ENCODE measurements around the gene LRRC14B. TPM values are rescaled to one million over a fixed set of nuclear protein-coding genes. Genes with fewer than 3 reads are reported as not detected.

Gene LRRC14B
- total RNA-seq, 4 donors from 2014 or later: 11.6 to 39.0 (median 27.2) TPM

- in situ Hi-C loops (cut with MboI; ENCODE audit: low sequenced_read_pairs in 4 of 4): no loop called here
- Histone ChIP-seq H3K4me1 (no peaks in the 10 kb centered on the region), H3K27me3 (no peaks in the 10 kb centered on the region), H3K9me3 (no peaks in the 10 kb centered on the region), H3K36me3 (no peaks in the 10 kb centered on the region), H3K27ac (no peak overlapping the region), H3K4me3 (no peak overlapping the region)
- no peak for TF ChIP-seq POLR2A (IDR thresholded peaks at IDR 0.05)
- TF ChIP-seq CTCF (IDR thresholded peaks at IDR 0.05 in 4 of 5, conservative IDR thresholded peaks at IDR 0.05 in 1 of 5): no peak
- no peak for ATAC-seq
- no peak for DNase-seq
- intact Hi-C loops (cut with DNase I; ENCODE audit: low total_unique reads): no loop called here
These were observed 18.4 kb upstream of the LRRC14B start for GRCh38 chr5:172841-173251.

DNA sequence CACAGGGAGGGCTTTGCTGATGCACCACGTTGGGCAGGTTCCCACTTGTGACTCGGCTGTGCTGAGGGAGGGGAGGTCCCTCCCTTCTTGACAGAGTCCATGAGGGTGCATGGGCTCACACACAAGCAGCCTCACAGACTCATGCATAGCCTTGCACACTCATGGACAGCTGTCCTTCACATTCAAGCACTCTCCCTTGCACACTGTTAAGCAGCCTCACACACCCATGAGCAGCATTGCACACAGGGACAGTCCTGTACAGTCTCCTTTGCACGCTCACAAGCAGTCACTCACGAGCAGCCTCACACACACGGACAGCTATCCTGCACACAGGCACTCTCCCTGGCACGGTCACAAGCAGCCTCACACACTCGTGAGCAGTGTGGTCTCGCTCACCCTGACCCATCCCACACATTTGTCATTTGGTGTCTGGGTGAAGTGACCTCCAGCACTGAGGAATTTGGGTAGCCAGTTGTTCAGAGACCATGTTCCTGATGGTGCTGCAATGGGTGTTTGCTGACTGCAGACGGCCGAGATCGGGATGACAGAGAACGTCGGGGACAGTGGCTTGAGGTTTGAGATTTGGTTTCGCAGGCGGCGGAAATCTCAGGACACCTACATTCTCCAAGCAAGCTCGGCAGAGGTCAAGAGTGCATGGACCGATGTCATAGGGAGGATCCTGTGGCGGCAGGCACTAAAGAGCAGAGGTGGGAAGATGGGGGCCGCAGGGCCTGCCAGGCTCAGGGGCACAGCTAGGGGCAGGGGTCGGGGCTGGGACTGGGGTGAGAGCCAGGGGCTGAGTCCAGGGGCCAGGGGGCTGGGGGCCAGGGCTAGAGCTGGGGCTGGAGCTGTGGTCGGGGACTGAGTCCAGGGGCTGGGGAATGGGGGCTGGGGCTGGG lies 17.7 kb upstream of the LRRC14B start:
- Histone ChIP-seq H3K27me3 (no peaks in the 10 kb centered on the region), H3K9me3 (no peaks in the 10 kb centered on the region), H3K4me1 (no peaks in the 10 kb centered on the region), H3K27ac (no peak overlapping the region), H3K4me3 (no peak overlapping the region), H3K36me3 (no peaks in the 10 kb centered on the region)
- intact Hi-C loops (cut with DNase I; ENCODE audit: low total_unique reads): no loop called here
- in situ Hi-C loops (cut with MboI; ENCODE audit: low sequenced_read_pairs in 4 of 4): no loop called here
- no peak for TF ChIP-seq CTCF (IDR thresholded peaks at IDR 0.05 in 4 of 5, conservative IDR thresholded peaks at IDR 0.05 in 1 of 5)
- TF ChIP-seq POLR2A (IDR thresholded peaks at IDR 0.05): no peak
- DNase-seq (no peak), ATAC-seq (no peak)

DNA sequence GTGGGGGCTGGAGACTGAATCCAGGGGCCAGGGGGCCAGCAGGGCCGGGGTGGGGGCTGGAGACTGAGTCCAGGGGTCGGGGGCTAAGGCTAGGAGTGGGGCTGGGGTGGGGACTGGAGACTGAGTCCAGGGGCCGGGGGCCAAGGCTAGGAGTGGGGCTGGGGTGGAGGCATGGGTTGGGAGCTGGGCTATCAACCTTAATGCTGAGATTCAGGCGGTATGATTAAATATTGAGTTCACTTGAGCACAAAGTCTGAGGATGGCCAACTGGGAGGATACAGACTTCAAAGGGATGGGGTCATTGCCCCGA lies 17.0 kb upstream of the LRRC14B start:
- H3K27ac ChIP-seq: no peak overlapping the region
- no peaks in the 10 kb centered on the region for H3K36me3 ChIP-seq
- TF ChIP-seq POLR2A (IDR thresholded peaks at IDR 0.05): no peak
- no peak for TF ChIP-seq CTCF (IDR thresholded peaks at IDR 0.05 in 4 of 5, conservative IDR thresholded peaks at IDR 0.05 in 1 of 5)
- intact Hi-C loops (cut with DNase I; ENCODE audit: low total_unique reads) (no loop called here), in situ Hi-C loops (cut with MboI; ENCODE audit: low sequenced_read_pairs in 4 of 4) (no loop called here)
- no peaks in the 10 kb centered on the region for H3K9me3 ChIP-seq
- DNase-seq: no peak
- no peak overlapping the region for H3K4me3 ChIP-seq
- no peaks in the 10 kb centered on the region for H3K27me3 ChIP-seq
- H3K4me1 ChIP-seq: no peaks in the 10 kb centered on the region
- no peak for ATAC-seq

DNA sequence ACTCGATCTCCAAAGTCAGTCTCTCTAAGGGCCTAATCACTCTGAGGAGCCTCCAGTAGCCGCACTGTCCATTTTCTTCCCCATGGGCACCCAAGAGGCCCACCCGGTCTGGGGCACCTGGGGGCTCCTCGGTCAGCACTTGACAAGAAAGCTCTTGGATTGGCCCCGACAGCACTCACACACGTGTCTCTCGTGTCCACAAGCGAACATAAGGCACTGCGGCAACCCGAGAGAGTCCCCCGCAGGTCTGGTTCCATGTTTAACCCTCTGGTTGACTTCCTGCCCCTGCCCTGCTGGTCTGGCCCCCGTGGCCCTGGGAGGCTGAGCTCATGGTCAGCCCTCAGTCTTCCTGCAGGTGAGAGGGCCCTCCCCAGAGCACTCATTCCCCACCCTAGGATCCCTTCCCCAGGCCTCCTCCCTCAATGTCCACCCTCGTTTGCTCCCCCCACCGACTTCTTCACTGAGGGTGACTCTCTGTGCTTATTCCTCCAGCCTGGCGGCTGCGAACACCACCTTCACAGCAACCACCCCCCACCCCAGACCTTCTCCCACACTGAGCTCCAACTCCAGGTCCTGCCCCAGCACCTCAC lies 16.3 kb upstream of the LRRC14B start:
- no peak for DNase-seq
- intact Hi-C loops (cut with DNase I; ENCODE audit: low total_unique reads): no loop called here

More for the DNA sequence above, 16.3 kb upstream of the LRRC14B start:
- Histone ChIP-seq H3K4me3 (no peak overlapping the region), H3K4me1 (no peaks in the 10 kb centered on the region), H3K36me3 (no peaks in the 10 kb centered on the region), H3K9me3 (no peaks in the 10 kb centered on the region), H3K27ac (no peak overlapping the region), H3K27me3 (no peaks in the 10 kb centered on the region)
- no peak for TF ChIP-seq POLR2A (IDR thresholded peaks at IDR 0.05)
- TF ChIP-seq CTCF (IDR thresholded peaks at IDR 0.05 in 4 of 5, conservative IDR thresholded peaks at IDR 0.05 in 1 of 5): no peak
- in situ Hi-C loops (cut with MboI; ENCODE audit: low sequenced_read_pairs in 4 of 4): no loop called here
- ATAC-seq: no peak
